Endothelial cell of umbilical vein (primary cell): ENCODE measurements around the gene MEGF11.

Source experiments
- CTCF ChIP-seq, 2 donors: IDR thresholded peaks; 1 replicate in 1 of 2; 2 replicates in 1 of 2; pipeline ENCODE4 v1.5.1; 2011; ENCODE audit warnings: low read length in 2 of 2, mild to moderate bottlenecking in 2 of 2, moderate library complexity in 2 of 2, control low read depth in 1 of 2, inconsistent platforms in 1 of 2, low read depth in 1 of 2; ENCODE audit not compliant: insufficient read depth in 1 of 2; ENCODE audit errors: extremely low read depth in 1 of 2
- EZH2 ChIP-seq: IDR thresholded peaks from 2 replicates; pipeline ENCODE4 v1.6.1; 2012; ENCODE audit warnings: borderline replicate concordance, low read depth, mild to moderate bottlenecking, moderate library complexity, low read length, inconsistent platforms; ENCODE audit not compliant: severe bottlenecking
- GATA2 ChIP-seq: IDR thresholded peaks from 2 replicates; pipeline ENCODE4 v1.7.0; 2011; ENCODE audit warnings: low read depth, mild to moderate bottlenecking, moderate library complexity, mixed read lengths, low read length; ENCODE audit not compliant: insufficient read length, insufficient read depth
- MAX ChIP-seq: IDR thresholded peaks from 2 replicates; pipeline ENCODE4 v1.6.1; 2011; ENCODE audit not compliant: insufficient read depth, insufficient read length
- POLR2A ChIP-seq: IDR thresholded peaks from 2 replicates; pipeline ENCODE4 v1.6.1; 2012; ENCODE audit warnings: low read depth, mild to moderate bottlenecking, control low read depth, low read length
- POLR2AphosphoS5 ChIP-seq: IDR thresholded peaks from 2 replicates; pipeline ENCODE4 v1.6.1; 2012; ENCODE audit warnings: low read depth, mild to moderate bottlenecking, control low read depth, low read length, moderate library complexity; ENCODE audit not compliant: insufficient read depth

- TF ChIP-seq POLR2A (no peak), POLR2AphosphoS5 (no peak), EZH2 (no peak), CTCF (IDR thresholded peaks at IDR 0.05; ENCODE audit: extremely low read depth in 1 of 2, insufficient read depth in 1 of 2, low read depth in 1 of 2, low read length in 2 of 2) (no peak), GATA2 (no peak), MAX (no peak)
These were observed 18.8 kb downstream of the MEGF11 start for GRCh38 chr15:66234798-66235197.
